GM12801 (cell line): ENCODE measurements around the gene LRP1B.

Experiments
- CTCF ChIP-seq: IDR thresholded peaks from one replicate; pipeline ENCODE4 v1.5.1; 2011; ENCODE audit warnings: control low read depth; ENCODE audit not compliant: insufficient read length; ENCODE audit errors: extremely low read depth

The LRP1B gene

GRCh38 chr2:141698500-141698899 is 432.3 kb downstream of the LRP1B start:
- no peak for TF ChIP-seq CTCF

GRCh38 chr2:141697035-141697434 is 433.8 kb downstream of the LRP1B start:
- no peak for TF ChIP-seq CTCF

GRCh38 chr2:141694180-141694579 is 436.6 kb downstream of the LRP1B start:
- TF ChIP-seq CTCF, result no peak

- no peak for TF ChIP-seq CTCF
Observed at GRCh38 chr2:141692829-141693228, 438.0 kb downstream of the LRP1B start.

- TF ChIP-seq CTCF, result no peak
Observed at GRCh38 chr2:141676139-141676538, 454.7 kb downstream of the LRP1B start.

- TF ChIP-seq CTCF, result no peak
Observed at GRCh38 chr2:141666191-141666590, 464.6 kb downstream of the LRP1B start.

- no peak for TF ChIP-seq CTCF
Observed at GRCh38 chr2:141660232-141660631, 470.6 kb downstream of the LRP1B start.

- no peak for TF ChIP-seq CTCF
Observed at GRCh38 chr2:141654311-141654710, 476.5 kb downstream of the LRP1B start.
